GM10266 (cell line): Measurements from ENCODE around the gene ARL15.

Experiments
- DNase-seq: peaks from one replicate; pipeline ENCODE4 v3.0.0; 2012; ENCODE audit errors: extremely low spot score
- TF ChIP-seq, protein P1 (sequence below): IDR thresholded peaks from 2 replicates; pipeline ENCODE4 v1.5.1; 2012; ENCODE audit warnings: mild to moderate bottlenecking, low read depth; ENCODE audit not compliant: control insufficient read depth, insufficient read depth; ENCODE audit errors: missing control alignments

ARL15 gene

GRCh38 chr5:54275361-54275760 lies 35.0 kb downstream of the ARL15 start:
- DNase-seq = no peak
- TF ChIP-seq, protein P1, sequence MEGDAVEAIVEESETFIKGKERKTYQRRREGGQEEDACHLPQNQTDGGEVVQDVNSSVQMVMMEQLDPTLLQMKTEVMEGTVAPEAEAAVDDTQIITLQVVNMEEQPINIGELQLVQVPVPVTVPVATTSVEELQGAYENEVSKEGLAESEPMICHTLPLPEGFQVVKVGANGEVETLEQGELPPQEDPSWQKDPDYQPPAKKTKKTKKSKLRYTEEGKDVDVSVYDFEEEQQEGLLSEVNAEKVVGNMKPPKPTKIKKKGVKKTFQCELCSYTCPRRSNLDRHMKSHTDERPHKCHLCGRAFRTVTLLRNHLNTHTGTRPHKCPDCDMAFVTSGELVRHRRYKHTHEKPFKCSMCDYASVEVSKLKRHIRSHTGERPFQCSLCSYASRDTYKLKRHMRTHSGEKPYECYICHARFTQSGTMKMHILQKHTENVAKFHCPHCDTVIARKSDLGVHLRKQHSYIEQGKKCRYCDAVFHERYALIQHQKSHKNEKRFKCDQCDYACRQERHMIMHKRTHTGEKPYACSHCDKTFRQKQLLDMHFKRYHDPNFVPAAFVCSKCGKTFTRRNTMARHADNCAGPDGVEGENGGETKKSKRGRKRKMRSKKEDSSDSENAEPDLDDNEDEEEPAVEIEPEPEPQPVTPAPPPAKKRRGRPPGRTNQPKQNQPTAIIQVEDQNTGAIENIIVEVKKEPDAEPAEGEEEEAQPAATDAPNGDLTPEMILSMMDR = no peak

DNA sequence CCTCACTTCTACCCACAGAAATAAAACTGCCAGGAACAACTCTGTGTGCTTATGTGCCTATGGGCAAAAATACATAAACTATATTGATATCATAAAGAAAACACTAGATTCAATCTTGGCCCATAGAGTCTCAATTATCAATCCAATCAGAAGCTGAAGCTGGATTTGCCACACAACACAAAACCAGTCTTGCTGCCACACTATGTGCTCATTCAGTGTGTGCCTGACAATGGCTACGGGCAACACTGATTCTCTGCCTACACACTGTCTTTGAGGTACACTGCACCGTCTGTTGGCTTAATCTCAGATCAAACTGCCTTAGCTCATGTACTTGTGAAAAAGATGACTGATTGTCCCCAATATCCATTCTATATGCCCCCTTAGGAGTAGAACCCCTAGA lies 35.4 kb downstream of the ARL15 start:
- no peak for DNase-seq
- TF ChIP-seq, protein P1 = no peak

- TF ChIP-seq, protein P1 = no peak
- DNase-seq = no peak
Observed at GRCh38 chr5:54273715-54274114, 36.7 kb downstream of the ARL15 start.

- DNase-seq = no peak
- TF ChIP-seq, protein P1 = no peak
Observed at GRCh38 chr5:54272746-54273145, 37.6 kb downstream of the ARL15 start.

GRCh38 chr5:54270326-54270725 lies 40.0 kb downstream of the ARL15 start:
- DNase-seq = no peak
- TF ChIP-seq, protein P1 = no peak

DNA sequence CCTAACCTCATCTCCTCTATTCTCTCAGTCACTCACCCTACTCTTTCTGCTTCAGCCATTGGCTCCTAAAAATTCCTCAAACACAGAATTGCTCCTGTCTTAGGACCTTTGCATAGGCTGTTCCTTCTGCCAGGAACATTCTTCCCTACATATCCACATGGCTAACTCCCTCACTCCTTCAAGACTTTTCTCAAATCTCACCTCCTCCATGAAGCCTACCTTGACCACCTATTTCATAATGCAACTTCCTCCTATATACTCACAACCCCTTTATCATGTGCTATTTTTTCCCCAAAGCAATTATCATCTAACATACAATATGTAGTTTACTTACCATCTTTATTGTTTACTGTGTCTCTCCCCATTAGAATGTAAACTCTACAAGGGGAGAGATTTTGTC lies 45.8 kb downstream of the ARL15 start:
- TF ChIP-seq, protein P1 = no peak
- DNase-seq = no peak

DNA sequence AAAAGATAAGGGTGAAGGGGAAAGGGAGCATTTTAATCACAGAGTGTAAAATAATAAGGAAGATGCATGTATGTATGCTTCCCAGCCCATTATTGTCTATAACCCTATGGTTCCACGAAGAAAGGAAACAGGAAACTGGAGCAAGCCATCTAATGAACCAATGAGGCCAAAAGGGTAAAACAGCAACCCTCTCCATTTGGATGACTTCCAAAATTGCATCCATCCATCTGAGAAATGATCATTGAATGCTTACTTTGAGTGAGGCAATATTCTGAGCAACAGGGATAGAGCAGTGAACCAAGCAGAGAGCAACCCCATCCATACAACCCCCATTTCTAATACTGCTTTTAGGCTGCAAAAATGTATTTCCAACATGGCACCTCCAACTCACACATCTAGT lies 46.9 kb downstream of the ARL15 start:
- TF ChIP-seq, protein P1 = no peak
- no peak for DNase-seq
